HG03064 (cell line): Measurements from ENCODE around the gene PDZRN4.

ENCODE experiments used
- ATAC-seq: cut with Tn5 transposase; IDR thresholded peaks from one replicate; pipeline ENCODE4 v1.9.1; 2021; ENCODE audit warnings: low read depth; ENCODE audit not compliant: unreplicated experiment

Gene PDZRN4

DNA sequence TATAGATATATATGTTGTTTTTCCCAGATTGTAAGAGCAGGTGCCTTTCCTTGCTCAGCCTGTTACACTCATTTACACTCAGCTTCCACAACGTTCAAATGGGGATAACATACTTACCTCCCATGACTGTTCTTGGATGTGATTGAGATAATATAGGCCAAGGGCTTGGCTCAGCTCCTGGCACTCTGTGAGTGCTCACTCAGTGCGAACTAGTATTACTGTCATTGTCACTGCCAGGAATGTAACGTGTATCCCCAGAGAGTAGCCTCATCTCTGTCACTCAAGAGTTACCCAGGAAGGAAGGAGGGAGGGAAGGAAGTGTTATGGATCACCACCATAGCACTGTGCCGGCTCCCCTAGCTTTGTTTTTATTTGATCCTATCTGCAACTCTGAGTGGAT lies 307.9 kb downstream of the PDZRN4 start:
- ATAC-seq, result no peak

- ATAC-seq, result no peak
These were observed 309.3 kb downstream of the PDZRN4 start for GRCh38 chr12:41497409-41497808.

- ATAC-seq, result no peak
These were observed 316.9 kb downstream of the PDZRN4 start for GRCh38 chr12:41504976-41505375.

DNA sequence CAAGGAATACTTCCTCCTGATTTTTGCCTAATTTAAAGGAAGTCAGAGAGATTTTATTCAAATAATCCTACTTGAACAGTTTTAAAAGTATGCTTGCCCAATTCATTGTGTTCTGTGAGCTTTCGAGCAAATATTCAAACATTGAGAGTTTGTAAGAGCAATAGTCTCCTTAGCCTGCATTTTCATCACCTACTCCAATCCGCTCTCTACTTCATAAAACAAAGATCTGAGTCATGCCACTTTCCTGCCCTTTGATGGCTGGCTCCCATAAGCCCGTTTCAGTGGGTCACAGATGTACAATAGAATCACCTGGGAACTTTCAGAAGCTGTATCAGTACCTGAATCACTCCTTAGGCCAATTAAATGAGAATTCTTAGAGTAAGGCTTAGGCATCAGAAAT lies 319.2 kb downstream of the PDZRN4 start:
- ATAC-seq, result no peak

GRCh38 chr12:41509271-41510055 lies 321.3 kb downstream of the PDZRN4 start:
- no peak for ATAC-seq

DNA sequence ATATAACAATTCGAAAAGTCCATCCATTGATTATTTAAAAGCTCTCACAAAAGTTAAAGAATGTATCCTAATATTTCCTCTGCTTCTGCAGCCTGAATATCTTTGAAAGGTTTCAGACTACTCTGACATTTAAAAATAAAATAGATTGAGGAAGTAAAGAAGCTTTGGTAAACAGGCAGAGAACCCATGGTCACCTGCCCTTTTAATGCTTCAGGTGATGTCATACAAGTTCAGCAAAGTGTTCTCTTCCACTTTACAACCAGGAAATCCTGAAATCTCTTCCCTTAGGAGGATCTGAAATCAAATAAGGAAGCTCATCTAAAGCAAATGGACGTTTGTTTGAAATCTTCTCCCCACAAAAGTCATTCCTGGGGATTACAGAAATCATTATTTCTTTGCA lies 322.4 kb downstream of the PDZRN4 start:
- ATAC-seq, result no peak

DNA sequence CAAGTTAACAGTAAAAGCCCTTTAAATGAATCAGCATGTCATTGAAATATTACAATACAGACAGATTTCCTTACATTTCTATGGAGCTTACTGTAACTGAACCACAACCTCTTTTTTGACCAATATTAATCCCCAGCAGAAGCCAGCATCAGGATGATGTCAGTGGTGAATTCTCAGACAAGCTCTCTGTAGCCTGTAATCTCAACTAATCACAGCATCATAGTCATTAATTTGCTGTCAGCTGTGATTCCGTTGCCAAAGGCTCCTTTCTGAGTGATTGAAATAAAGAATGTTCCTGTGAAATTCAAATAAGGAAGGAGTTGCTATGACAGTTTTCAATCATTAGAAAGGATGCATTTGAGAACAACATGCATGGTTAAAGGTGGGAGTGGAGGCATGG lies 323.1 kb downstream of the PDZRN4 start:
- ATAC-seq, result no peak

- no peak for ATAC-seq
These were observed 324.4 kb downstream of the PDZRN4 start for GRCh38 chr12:41512497-41512896.

GRCh38 chr12:41514021-41514777 lies 326.1 kb downstream of the PDZRN4 start:
- no peak for ATAC-seq

DNA sequence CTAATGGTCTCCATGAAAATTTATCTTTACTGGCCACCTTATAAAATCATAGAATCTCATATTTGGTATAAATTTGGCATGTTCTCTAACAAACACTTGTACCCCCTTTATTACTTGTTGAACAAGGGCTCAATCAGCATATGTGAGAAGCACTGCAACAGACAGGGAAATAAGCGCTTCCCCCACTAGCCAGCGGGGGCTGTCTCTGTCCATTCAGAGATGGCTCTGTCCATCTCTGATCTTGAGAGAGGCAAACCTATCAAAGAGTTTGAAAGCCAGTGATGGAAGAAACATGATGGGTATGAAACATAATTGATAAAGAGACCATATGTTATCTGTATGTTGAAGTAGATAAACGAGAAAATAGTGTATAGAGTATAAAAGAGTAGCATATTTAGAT lies 326.8 kb downstream of the PDZRN4 start:
- no peak for ATAC-seq

DNA sequence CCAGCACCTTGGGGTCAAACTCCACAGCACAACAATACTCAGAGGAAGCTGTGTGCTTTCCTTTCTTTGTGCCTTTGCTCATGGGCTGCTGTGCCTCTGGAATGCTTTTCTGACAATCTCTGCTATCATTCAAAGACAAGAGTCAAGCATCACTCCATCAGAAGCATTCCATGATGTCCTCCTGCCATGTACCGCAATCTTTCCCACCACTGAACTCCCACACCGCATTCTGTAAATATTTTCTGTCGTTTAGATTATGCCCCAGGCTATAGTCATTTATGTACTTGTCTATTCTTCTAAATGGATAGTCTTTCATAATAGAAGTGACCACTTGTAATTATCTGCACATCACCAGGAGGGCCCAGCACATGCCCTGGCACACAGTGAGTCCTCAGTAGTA lies 327.8 kb downstream of the PDZRN4 start:
- no peak for ATAC-seq

GRCh38 chr12:41520869-41521268 lies 332.7 kb downstream of the PDZRN4 start:
- ATAC-seq, result no peak

DNA sequence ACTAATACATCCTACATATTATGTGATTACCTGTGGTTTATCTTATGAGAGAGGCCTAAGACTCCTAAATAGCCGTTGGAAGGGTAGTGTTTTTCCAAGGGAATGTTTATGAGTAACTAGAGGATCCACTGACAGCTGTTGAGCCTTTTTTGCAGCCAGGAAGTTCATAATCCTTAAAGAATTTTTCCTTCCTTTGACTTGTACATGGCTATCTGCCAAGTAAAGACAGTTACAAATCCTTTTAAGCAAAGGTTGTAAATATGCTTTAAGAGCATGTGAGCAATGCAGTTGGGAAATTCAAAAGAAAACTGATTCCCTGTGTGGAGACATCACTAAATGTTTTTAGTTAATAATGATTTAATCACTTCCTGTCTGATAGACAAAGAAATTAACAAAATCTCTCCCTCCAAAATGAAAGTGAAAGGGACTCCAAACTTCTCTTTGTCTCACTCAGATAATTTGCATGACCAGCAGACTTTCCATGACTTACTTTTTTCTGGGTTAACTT lies 333.8 kb downstream of the PDZRN4 start:
- ATAC-seq, result no peak

DNA sequence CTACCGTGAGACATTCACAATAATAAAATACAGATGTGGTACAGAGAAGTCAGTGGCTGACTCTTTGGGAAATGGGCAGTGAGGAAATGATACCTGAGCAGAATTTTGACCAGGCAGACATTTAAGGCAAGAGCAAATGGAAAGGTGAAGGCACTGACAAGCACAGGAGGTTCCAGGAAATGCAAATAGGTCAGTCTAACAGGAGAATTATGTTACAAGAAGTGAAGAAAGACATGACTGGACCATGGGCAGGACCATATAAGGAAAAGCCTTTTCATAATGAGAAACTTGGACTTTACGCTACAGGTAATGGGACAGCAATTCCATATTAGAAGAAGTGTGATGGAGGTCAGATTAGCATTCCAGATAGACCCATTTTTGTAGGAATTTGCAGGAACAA lies 338.9 kb downstream of the PDZRN4 start:
- no peak for ATAC-seq

DNA sequence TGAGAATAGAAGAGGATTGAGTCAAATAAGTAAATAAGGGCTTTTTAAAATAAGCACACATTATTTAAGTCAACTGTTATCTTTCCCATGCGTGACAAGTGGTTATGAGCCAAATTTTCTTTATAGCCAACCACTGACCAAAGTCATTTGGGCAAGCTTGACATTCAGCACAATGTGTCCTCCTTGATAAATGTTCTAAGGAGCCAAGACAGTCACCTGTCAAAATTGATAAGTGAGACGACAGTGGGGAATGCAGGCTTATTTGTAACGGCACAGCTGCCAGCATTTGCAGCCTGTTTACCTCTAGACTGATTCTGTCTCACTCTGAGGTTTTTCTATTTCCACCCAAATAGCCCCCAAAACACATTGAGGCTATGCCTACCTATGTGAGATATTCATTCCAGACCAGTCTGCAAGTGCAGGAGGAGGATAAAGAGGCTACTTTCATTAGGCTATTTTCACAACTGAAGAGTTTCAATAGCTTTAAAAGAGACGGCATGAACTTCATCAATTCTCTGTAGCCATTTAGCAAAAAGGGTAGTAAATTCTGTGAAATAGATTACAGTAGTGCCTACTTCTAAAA lies 339.5 kb downstream of the PDZRN4 start:
- no peak for ATAC-seq

DNA sequence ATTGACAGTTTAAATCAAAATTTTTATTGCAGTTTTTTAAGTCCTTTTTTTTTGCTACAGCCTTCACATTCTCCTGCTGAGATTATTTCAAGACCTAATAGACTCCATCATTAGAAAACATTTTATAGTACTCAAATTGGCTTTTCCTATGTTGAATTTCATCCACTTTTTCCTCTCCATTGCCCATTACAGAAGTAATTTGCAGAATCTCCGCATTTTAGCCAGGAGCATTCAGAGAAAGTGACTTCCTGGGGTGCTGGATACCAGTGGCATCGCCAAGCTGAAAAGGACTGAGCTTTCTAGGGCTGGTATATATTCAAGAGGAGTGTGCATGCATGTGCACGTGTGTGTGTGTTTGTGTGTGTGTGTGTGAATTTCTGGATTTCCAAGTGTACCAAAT lies 340.8 kb downstream of the PDZRN4 start:
- ATAC-seq, result no peak

GRCh38 chr12:41530441-41530840 lies 342.3 kb downstream of the PDZRN4 start:
- no peak for ATAC-seq

DNA sequence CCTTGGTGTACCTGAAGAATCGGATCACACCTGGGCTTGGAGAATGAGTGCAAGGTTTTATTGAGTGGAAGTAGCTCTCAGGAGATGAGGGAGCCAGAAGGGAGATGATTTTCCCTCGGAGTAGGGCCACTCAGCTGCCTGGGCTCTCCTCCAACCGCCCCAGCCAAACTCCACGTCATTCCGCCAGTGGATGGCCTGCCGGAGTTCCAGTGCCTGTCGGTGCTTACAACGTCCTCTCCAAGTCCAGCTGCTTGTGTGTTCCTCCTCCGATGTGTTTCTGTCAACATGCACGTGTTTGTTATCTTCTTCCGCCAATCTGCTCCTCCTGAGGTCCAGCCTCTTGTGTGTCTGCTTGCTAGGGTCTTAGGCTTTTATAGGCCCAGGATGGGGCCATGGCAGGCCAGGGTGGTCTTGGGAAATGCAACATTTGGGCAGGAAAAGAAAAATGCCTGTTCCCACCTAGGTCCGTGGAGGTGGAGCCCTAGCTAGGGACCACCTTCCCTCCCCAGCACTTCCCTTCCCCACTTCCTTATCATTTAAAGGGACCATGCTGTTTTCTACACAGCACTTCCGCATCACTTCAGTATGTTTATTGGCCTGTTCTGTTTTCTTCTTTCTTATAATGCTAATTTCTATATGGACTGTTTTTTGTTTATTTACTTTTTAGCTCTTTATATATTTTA lies 343.2 kb downstream of the PDZRN4 start:
- ATAC-seq, result no peak

DNA sequence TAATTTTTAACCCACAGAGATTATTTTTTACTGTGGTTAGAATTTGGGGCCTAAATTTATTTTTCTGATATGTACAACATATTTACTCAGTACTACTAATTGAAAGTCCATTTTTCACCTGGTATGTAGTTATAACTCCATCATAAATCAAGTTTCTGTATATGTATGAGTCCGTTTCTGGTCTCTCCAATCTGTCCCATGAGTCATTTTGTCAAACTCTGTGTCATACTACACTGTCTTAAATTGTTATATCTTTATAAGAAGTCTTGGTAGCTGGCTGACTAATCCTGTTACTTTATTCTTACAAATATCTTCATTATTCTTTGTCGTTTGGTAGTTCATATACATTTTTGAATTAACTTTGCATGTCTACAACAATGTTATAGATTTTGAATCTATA lies 344.0 kb downstream of the PDZRN4 start:
- no peak for ATAC-seq

GRCh38 chr12:41536813-41537490 lies 348.8 kb downstream of the PDZRN4 start:
- no peak for ATAC-seq
